ENCODE data around the gene MUS81. TPM values are rescaled to one million over a fixed set of nuclear protein-coding genes. Genes with fewer than 3 reads are reported as not detected.
A peak's percentile ranks its signal among the peaks of the same experiment; 100 is the strongest.

Gene MUS81
- total and polyA plus RNA-seq, 9 of the 15 experiments (the other 6 are each of a cell fraction or from before 2014, with no cell fraction given), result 13.4 to 118 (median 53.7) TPM

DNA sequence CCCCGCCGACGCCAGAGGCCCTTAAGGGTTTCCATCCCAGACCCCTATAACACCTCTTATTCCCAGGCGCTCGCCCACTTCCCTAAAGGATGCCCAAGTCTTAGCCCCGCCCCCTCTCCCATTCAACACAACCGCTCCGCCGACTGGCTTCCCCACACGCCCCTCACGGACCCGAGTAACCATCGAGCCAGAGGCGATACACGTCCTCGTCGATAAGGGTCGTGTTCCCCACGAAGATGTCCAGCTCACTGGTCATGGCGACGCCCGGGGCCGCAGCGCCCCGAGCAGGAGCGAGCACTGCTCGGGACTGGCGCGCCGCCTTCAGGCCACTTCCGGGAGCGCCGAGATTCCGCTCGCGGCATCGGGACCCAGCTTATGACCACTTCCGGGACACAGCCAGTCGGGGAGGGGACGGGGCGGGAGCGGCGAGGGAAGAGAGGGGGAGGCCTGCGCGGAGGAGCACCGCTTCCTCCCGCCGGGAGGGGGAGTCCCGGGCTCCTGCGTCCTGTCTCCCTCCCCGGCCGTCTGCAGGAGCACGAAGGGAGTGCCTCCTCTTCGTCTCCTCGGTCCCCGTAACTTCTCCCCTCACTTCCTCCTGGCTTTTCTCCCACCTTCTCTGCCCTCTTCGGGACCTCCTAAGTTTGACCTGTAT is 28.1 kb downstream of the MUS81 start, which contains the start of gene FIBP (continued):
- TF ChIP-seq NR2C1 (IDR thresholded peaks at IDR 0.05) (peak; percentile 85), NR2C1 (tag; IDR thresholded peaks at IDR 0.05) (peak; percentile 77), CUX1 (CRISPR knock-in tag; IDR thresholded peaks at IDR 0.05) (no peak), ZNF583 (CRISPR knock-in tag; IDR thresholded peaks at IDR 0.05) (no peak), FOXO4 (CRISPR knock-in tag; IDR thresholded peaks at IDR 0.05) (no peak), NBN (IDR thresholded peaks at IDR 0.05; ENCODE audit: low read depth) (peak; percentile 55), PYGO2 (tag; IDR thresholded peaks at IDR 0.05) (no peak), PRDM10 (IDR thresholded peaks at IDR 0.05; ENCODE audit: partially characterized antibody) (peak; percentile 70), ZNF561 (CRISPR knock-in tag; conservative IDR thresholded peaks at IDR 0.05) (no peak), EGR1 (conservative IDR thresholded peaks at IDR 0.05) (peak; percentile 66), ZNF76 (CRISPR knock-in tag; IDR thresholded peaks at IDR 0.05; ENCODE audit: borderline replicate concordance) (no peak), NR1H2 (CRISPR knock-in tag; IDR thresholded peaks at IDR 0.05) (peak; percentile 72; the same call in 1 of the 2 replicates)
- TF ChIP-seq, protein P1, sequence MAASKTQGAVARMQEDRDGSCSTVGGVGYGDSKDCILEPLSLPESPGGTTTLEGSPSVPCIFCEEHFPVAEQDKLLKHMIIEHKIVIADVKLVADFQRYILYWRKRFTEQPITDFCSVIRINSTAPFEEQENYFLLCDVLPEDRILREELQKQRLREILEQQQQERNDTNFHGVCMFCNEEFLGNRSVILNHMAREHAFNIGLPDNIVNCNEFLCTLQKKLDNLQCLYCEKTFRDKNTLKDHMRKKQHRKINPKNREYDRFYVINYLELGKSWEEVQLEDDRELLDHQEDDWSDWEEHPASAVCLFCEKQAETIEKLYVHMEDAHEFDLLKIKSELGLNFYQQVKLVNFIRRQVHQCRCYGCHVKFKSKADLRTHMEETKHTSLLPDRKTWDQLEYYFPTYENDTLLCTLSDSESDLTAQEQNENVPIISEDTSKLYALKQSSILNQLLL (CRISPR knock-in tag; IDR thresholded peaks at IDR 0.05; ENCODE audit: borderline replicate concordance), result no peak
- TF ChIP-seq, protein P2, sequence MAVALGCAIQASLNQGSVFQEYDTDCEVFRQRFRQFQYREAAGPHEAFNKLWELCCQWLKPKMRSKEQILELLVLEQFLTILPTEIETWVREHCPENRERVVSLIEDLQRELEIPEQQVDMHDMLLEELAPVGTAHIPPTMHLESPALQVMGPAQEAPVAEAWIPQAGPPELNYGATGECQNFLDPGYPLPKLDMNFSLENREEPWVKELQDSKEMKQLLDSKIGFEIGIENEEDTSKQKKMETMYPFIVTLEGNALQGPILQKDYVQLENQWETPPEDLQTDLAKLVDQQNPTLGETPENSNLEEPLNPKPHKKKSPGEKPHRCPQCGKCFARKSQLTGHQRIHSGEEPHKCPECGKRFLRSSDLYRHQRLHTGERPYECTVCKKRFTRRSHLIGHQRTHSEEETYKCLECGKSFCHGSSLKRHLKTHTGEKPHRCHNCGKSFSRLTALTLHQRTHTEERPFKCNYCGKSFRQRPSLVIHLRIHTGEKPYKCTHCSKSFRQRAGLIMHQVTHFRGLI (CRISPR knock-in tag; IDR thresholded peaks at IDR 0.05), result no peak
